ENCODE measurements around the gene KAZN.

Gene KAZN

DNA sequence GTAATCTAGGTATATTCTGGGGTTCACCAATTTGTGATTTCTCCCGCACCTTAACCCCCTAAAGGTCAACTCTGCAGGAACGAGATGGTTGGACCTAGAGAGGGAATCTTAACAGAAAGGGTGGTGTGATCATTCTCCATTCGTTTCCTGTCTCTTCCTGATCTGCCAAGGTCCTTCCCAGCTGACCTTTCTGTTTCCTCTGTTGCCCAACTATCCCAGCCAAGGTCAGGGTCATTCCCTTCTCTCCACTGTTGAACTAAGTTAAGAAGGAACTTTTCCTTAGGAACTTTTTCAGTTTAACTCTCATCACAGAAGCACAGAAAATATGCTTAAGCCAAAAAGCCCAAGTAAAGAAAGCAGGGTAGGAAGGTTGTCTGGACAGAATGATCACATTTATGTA, 49.3 kb downstream of the KAZN start:
- no peak for DNase-seq (ENCODE audit: low spot score)

DNA sequence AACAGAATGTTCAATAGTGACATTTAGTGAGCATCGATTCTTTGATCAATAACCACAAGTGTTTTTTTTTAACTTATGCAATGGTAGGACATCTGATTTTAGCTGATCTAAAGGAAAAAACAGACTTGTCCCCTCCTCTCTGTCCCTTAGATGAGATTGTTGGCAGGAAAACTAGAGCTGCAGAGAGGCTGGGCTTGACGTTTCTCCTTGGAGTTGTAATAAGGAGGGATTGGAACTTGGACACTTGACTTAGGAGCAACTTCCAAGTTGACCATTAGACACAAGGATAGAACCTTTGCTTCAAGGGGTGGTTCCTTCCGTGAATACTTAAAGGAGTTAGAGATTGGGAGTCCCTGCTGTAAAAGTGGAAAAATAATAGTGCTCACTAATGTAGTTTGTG, 49.9 kb downstream of the KAZN start:
- no peak for DNase-seq (ENCODE audit: low spot score)

DNA sequence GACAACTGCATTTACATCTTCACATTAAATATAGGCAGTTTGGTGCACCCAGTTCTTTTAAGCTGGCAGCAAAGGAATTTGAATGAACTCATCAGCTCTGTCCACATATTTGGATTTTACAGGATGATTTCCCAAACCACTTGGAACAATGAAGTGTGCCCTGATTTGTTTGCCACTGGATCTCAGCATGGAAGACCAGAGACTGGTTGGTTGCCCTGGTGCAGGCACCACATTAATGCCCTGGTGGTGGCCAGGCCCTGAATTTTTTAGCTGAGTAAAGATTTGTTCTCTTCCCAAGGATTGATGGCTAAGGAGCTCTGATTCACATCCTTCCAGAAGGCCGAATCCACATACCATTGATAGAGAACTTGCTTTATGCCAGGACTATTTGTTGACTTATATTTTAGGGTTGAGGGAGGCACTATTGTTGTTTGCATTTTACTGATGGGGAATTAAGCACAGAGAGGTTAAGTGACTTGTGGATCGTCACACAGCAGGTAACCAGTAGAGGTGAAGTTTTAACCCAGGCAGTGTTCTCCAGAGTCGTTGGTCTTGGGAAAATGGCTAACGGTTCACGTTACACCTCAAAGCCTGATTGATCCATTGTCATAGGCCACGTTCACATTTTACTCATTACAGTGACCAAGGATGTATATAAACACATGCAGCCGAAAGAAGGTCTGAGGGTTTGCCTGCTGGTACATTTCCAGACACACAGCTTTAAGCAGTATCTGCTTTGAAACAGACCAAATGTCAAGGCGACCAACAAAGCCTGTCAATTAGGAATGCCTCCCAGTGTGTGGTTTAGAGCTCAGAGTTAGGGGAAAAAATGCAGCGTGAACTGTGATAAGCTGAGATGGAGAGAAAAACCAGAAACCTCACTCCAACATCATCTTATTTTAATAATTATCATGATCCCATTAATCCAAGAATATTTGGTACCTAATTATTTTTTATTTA, 50.7 kb downstream of the KAZN start:
- no peak for DNase-seq (ENCODE audit: low spot score)

DNA sequence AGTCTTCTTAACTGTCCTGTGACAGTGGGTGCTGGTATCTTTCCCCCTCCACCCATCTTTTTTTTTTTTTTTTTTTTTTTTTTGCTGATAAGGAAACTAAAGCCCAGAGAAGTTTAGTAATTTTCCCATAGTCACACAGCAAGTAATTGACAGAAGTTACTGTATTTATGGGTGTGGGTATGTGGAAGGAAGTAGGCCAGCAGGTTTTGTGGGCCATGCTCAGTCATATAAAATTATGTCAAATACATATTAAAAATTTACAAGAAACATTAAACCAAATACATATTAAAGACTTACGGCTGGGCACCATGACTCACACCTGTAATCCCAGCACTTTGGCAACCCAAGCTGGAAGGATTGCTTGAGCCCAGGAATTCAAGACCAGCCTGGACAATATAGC, 51.5 kb downstream of the KAZN start:
- no peak for DNase-seq (ENCODE audit: low spot score)

DNA sequence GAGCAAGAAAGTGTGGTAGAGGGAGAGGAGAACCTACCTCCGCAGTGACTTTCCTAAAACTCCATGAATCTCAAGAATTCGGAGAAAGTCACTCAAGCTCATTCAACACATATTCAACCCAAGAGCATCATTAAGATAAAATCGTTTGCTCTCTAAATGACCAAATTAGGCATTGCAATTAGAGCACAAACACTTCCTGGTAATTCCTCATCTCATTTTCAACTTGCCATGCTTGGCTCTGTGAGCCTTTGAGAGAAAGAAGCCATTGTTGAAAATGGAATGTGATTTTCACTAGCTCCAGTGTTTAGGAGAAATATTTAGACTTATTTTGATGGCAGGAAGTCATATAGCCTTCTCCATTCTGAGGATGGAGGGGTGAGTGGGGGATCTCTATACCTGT, 52.5 kb downstream of the KAZN start:
- DNase-seq (ENCODE audit: low spot score), result no peak

DNA sequence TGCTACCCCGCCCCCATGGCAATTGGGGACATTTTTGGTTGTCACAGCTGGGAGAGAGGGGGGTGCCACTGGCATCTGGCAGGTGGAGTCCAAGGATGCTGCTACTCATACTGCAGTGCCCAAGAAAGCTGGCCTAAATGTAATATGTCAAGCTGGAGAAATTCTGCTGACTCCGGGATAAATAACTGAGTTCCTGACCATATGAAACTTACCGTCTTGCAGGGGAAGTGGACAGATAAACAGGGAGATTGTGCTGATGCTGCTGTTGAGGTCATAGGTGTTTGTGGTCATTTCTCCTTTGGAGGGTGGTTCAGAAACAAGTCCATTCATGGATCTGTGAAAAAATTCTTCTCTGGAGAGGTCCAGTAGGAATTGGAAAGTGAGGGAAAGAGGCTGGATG, 54.4 kb downstream of the KAZN start:
- no peak for DNase-seq (ENCODE audit: low spot score)

DNA sequence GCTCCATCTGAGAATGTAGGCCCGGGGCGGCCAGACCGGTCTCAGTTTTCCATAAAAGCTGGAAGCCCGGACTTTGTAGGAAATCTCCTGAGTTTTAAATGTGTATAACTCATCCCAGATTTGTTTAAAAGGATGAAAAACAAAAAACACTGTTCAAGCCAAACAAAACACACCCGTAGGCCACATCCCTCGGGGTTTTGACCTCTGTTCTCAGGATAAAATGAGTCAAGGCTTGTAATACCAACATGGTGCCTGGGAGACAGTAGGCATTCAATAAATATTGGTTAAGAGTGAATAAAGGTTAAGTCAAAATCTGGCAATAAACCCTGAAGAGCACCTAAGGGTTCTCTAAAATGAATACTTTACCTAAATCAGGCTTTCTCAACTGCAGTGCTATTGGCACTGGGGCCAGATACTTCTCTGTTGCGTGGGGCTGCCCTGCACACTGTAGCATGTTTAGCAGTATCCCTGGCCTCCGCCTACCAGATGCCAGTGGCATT, 55.0 kb downstream of the KAZN start:
- DNase-seq (ENCODE audit: low spot score), result no peak

DNA sequence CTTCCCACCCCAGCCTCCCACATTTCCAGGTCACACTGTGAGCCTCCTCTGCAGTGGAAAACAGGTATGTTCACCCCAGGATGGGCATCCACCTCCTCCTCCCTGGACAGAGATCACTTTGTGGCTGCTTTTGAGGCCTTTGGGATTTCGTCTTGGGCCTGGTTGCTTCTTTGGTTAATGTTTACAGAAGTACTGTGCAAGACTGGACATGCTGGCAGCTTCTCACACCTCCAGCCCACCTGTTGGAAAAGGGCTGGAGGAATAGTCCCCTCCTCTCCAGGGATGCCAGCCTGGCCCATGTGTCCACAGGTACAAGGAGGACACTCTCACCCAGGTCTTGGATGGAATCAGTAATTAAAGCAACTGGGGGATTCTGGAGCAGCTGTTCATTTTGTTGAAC, 56.1 kb downstream of the KAZN start:
- DNase-seq (ENCODE audit: low spot score), result no peak

DNA sequence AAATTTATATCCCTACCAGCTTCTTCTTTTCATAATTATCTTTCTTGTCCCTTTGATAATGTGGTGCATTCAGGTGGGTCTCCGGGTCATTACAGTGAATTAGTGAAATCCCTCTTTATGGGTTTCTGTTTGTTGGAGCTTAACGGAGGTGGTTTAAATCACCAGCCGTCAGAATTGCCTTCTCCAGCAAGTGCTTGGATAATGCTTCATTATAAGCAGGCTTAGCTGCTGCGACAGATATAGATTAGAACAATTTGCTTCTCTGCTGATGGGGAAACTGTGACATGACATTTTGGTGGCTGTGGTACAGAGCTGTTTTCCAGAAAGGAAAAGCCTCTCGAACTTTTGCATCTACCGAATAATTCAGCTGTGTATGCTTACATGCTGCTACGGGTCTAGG, 56.9 kb downstream of the KAZN start:
- DNase-seq (ENCODE audit: low spot score), result no peak

DNA sequence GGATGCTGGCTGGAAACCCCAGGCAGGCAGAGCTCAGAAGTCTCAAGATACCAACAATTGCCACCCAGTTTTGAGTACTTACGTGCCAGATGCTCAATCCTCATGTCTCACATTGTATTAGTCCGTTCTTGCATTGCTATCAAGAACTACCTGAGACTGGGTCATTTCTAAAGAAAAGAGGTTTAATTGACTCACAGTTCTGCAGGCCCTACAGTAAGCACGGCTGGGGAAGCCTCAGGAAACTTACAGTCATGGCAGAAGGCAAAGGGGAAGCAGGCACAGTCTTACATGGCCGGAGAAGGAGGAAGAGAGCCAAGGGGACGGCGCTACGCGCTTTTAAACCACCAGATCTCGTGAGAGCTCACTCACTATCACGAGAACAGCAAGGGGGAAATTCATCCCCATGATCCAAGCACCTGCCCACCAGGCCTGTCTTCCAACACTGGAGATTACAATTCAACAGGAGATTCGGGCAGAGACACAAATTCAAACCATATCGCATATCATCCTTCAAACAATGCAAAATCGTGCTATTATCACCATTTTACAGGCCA, 58.0 kb downstream of the KAZN start:
- DNase-seq (ENCODE audit: low spot score), result no peak

DNA sequence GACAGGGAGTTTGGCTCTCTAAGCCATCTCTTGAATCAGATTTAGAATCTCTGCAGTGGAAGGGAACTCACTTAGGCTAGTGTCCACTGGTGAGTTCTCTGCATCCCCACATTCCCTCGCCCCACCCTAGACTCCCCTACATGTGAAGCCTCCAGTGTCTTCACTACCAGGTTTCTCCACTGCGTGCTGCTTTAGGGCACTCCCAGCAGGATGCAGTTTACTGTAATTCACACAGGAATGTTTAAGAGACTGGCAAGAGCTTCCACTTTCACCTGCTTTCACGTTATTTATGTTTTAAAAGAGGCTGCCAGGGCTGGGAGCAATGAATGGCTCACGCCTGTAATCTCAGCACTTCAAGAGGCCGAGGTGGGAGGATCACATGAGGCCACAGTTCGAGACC, 60.2 kb downstream of the KAZN start:
- no peak for DNase-seq (ENCODE audit: low spot score)

DNA sequence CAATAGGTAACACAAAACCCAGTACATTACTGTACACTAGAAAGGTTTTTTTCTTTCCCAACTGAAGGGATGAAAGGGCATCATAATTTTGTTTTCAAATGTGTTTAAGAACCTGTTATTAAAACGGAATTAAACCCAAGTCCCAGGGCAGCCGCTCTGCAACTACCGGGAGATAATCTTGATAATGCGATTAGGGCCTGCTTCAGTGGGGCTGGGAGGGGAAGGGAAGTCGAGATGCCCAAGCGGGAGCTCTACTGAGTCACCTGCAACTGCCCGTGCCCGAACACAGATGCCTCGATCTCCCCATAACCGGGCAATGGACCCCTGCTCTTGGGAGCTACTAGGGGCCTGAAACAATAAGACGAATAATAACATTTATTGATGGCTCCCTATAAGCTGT, 61.4 kb downstream of the KAZN start:
- DNase-seq (ENCODE audit: low spot score), result no peak

DNA sequence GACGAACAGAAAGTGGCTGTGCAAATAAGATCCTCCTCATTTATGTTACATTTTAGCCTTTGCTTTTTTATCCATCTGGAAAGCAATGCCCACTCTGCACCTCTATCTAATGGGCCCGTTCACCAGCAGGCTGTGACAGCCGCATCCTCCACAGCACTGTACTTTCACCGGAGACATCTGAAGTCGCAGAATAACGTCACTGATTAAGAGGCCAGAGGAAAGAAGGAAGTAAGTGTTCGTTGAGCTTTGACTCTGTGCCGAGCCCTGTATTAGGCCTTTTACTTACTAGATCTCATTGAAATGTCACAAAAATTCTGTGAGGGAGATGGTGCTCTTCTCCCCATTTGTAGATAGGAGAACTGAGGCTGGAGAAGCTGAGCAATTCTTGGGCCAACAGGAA, 62.3 kb downstream of the KAZN start:
- no peak for DNase-seq (ENCODE audit: low spot score)

DNA sequence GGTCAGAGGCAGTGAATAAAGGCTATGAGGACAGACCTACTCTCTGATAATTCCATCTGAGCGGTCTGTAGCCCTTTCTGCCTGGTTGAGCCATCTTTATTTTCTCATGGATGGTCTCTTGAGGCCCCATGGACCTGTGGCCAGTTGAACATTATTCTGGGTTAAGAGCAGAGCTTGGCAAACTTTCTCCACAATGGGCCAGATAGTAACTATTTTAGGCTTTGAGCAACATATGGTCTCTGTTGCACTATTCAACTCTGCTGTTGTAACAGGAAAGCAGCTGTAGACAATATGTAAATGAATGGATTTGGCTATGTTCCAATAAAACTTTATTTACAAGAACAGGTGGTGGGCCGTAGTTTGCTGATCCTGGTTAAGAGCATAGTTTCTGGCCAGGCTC, 62.7 kb downstream of the KAZN start:
- DNase-seq (ENCODE audit: low spot score), result no peak

DNA sequence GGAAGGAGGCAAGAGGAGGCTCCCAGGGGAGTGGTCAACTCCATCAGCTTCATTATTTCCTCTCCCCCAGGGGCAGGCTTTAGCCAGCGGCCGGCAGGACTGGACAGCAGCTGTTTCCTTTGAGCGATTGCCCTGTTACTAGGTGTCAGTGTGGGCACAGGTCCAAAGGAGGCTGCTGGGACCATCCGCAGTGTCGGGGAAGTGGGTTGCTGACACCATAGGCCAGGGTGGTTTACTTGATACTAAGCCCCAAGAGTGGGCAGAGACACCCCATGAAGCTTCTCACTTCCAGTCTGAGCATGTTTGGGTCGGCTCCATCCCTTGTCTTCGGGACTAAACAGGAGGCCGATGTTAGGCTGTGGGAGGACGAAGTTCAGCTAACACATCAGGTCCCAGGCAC, 63.6 kb downstream of the KAZN start:
- DNase-seq (ENCODE audit: low spot score), result no peak

DNA sequence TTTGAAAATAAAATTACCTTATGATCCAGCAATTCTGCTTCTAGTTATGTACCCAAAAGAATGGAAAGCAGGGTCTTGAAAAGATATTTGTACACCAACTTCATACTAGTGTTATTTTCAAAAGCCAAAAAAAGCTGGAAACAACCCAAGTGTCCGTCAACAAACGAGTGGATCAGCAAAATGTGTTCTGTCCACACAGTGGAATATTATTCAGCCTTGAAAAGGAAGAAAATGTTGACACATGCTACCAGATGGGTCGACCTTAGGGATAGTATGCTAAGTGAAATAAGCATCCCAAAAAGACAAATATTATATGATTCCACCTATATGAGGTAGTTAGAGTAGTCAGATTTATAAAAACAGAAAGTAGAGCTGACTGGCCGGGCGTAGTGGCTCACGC, 65.3 kb downstream of the KAZN start:
- DNase-seq (ENCODE audit: low spot score), result no peak

DNA sequence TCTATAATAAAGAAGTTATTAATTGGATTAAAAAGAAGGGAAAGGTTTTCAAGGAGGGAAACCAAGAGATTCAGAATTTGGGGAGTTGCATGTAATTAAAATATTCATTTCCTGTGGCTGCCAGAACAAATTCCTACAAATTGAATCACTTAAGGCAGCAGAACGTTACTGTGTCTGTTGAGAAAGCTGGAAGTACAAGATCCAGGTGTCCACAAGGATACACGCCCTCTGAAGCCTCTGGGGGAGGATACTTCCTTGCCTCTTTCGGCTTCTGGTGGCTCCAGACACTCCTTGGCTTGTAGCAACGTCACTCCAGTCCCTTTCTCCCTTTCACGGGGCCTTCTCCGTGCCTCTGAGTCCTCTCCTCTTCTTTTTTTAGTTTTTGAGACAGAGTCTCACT, 67.9 kb downstream of the KAZN start:
- DNase-seq (ENCODE audit: low spot score), result no peak

DNA sequence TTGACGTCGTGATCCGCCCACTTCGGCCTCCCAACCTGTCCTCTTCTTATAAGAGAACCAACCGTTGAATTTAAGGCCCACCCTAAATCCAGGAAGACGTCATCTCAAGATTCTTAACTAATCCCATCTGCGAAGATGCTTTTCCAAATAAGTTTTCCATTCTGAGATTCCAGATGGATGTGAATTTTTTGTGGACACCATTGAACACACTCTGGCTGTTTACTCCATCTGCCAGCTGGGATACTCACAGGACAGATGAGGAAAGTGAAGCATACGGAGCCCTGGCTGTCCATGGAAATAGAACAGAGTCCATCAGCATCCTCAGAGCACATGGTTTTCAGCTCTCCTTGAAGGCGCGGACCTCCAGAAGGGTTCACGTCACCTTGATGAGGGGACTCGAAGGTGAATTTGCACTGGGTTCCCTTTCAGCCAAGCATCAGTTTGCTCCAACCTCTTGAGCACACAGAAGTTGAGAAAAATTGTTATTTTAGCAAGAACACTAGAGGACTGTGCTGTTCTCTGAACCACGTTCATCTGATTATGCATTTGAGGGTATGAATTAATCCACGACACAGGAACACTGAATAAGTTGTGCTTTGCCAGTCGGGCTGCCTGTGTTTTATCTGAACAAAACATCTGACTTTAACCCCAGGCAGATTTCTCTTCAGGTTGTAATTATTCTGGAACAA, 68.6 kb downstream of the KAZN start:
- no peak for DNase-seq (ENCODE audit: low spot score)

DNA sequence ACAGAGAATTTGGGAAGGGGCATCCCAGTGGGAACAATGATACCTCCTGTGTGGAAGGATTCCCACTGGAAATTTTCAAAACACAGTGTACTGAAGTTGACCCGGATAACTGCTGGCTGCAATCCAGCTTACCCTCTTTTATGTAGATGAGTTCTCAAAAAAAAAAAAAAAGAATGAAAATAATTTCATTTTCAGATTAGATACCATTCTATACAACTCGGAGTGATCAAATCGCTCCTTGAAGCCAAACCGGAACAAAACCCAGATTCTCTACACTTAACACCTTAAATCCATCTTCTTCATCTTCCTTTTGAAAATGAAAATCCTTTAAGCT, 69.1 kb downstream of the KAZN start:
- DNase-seq (ENCODE audit: low spot score), result no peak

DNA sequence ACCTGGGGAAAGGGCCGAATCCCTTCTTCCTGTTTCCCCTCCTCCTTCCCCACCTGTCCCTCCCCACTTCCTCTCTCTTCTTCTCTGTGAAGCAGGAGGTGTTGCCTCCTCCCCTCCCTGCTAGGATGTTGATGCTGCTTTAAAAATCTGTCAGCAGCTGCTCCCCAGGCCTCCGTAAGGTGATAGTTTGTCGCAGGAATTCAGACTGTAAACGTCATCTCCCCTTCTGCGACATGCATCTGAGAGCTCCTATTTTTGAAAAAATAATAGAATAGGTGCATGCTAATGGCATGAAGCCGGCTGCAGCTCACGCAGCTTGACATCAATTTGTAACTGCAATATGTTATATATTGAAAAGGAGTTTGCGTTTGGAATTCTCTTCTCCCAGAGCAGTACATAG, 70.1 kb downstream of the KAZN start:
- no peak for DNase-seq (ENCODE audit: low spot score)

DNA sequence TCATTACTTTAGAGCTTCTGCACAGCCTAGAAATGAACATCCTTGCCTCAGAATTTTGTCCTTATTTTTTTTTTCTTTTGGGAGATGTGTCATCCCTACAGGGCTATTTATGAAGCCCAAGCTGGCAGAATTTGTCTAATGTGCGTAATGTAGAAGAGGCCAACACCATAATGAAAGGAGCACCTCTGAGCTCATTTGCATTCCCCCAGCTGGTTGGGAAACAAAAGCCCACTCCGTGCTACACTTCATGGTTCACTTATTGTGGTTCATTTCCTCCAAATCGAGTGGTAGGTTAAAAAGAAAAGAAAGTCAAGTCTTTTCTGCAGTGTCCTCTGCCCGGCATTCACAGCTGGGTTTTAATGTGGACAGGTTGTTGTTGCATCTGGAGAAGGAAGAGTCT, 73.5 kb downstream of the KAZN start:
- no peak for DNase-seq (ENCODE audit: low spot score)

DNA sequence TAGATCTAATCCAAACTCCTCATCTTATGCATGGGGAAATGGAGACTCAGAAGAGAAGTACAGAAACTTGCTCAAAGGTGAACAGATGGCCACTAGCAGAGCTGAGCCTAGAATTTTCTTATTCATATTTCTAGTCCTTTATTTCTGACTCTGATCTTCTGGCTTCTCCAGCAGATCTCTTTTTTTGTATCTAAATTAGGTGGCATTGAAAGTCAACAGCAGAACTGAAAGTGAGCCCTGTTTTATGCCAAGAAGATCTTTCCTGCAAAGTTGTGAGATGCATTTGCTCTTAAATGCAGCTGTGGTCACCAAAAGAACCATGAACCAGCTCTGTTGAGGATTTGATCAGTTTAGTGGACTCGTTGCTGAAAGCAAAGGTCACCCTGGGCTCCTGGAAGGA, 75.5 kb downstream of the KAZN start:
- no peak for DNase-seq (ENCODE audit: low spot score)

DNA sequence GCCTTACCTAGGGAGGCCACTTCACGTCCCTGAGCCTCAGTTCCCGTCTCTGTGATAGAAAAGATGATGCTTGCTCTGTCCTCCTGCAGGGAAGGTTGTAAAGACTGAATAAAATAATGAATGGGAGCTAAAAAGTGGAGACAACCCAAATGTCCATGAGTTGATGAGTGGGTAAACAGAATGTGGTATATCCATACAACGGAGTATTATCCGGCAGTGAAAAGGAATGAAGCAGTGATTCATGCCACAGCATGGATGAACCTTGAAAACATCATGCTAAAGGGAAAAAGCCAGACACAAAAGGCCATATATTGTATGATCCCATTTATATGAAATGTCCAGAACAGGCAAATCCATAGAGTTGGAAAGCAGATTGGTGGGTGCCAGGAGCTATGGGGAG, 77.9 kb downstream of the KAZN start:
- no peak for DNase-seq (ENCODE audit: low spot score)
